Natural killer cell (primary cell): ENCODE results near the gene NPY5R. TPM values are rescaled to one million over a fixed set of nuclear protein-coding genes. Genes with fewer than 3 reads are reported as not detected.

Experiments used
- ATAC-seq, 3 donors: fragments of 150-1000 bp in 2 of 3; fragments of 200-7000 bp in 1 of 3; cut with Tn5 transposase; 1 replicate in 1 of 3; 2 replicates in 2 of 3; pipeline ENCODE4 v1.10.0; 2021; ENCODE audit warnings: mild to moderate bottlenecking in 2 of 3, moderate library complexity in 2 of 3
- DNase-seq, 2 donors: peaks; one replicate each; pipeline versions ENCODE4 v3.0.0 to v3.0.0-alpha.2; 2013 to 2021; ENCODE audit warnings: mixed read lengths in 1 of 2
- H3K27ac ChIP-seq: one replicate; pipeline ENCODE4 v1.5.1; 2013; ENCODE audit warnings: mild to moderate bottlenecking, low read length
- H3K27me3 ChIP-seq: one replicate; pipeline ENCODE4 v1.6.1; 2013; ENCODE audit warnings: low read length; ENCODE audit not compliant: control insufficient read depth, insufficient read depth
- H3K36me3 ChIP-seq: one replicate; pipeline ENCODE4 v1.6.1; 2013; ENCODE audit warnings: low read length; ENCODE audit not compliant: control insufficient read depth, insufficient read depth
- H3K4me1 ChIP-seq: one replicate; pipeline ENCODE4 v1.6.1; 2013; ENCODE audit warnings: low read length; ENCODE audit not compliant: control insufficient read depth, insufficient read depth
- H3K4me3 ChIP-seq: one replicate; pipeline ENCODE4 v1.5.1; 2013; ENCODE audit warnings: low read length
- H3K9me3 ChIP-seq: one replicate; pipeline ENCODE4 v1.6.1; 2013; ENCODE audit warnings: low read length; ENCODE audit not compliant: control insufficient read depth, insufficient read depth
- H3K27ac Mint-ChIP-seq, 2 donors: one replicate each; pipeline ENCODE4 v1.8.0; 2022; ENCODE audit warnings: mild to moderate bottlenecking in 2 of 2, mixed read lengths in 2 of 2, moderate library complexity in 1 of 2
- H3K27me3 Mint-ChIP-seq, 2 donors: one replicate each; pipeline ENCODE4 v1.8.0; 2022; ENCODE audit warnings: low read depth in 2 of 2, mixed read lengths in 2 of 2
- H3K36me3 Mint-ChIP-seq: one replicate; pipeline ENCODE4 v1.8.0; 2022; ENCODE audit warnings: mixed read lengths
- H3K4me1 Mint-ChIP-seq, 2 donors: one replicate each; pipeline ENCODE4 v1.8.0; 2022; ENCODE audit warnings: mixed read lengths in 2 of 2
- H3K4me3 Mint-ChIP-seq: one replicate; pipeline ENCODE4 v1.8.0; 2022; ENCODE audit warnings: mild to moderate bottlenecking, moderate library complexity, mixed read lengths
- H3K9me3 Mint-ChIP-seq, 2 donors: one replicate each; pipeline ENCODE4 v1.8.0; 2022; ENCODE audit warnings: mixed read lengths in 2 of 2
- CTCF ChIP-seq: fragments of 200-600 bp; IDR thresholded peaks from one replicate; pipeline ENCODE4 v1.8.0; 2022; ENCODE audit warnings: antibody characterized with exemption
- WGBS: methylation state at CpG from one replicate; pipeline ENCODE4 v1.1.7; 2013; ENCODE audit warnings: missing lambda C conversion rate; ENCODE audit not compliant: insufficient coverage; 5-methylcytosine and 5-hydroxymethylcytosine counted together
- intact Hi-C: fragments of 100-400 bp; cut with micrococcal nuclease; formaldehyde crosslinking; loops from one replicate; pipeline ENCODE4 v1.14.2; 2022
- total RNA-seq, 4 donors: library from RNA; stranded (reverse); fragments of 120-200 nt in 1 of 4; gene quantifications; one replicate each; pipeline versions ENCODE4 v1.2.3 to v1.2.4, GENCODE V29; 2013 to 2022

NPY5R gene
- not detected for total RNA-seq
- total RNA-seq (2013), result not detected

- Mint-ChIP-seq H3K4me1 (no peaks in the 10 kb centered on the region), H3K4me3 (no peak within 1 kb of the TSS), H3K27ac (no peak within 1 kb of the TSS), H3K36me3 (no peaks in the 10 kb centered on the region), H3K27me3 (peaks cover 26 to 43% of the 10 kb centered on the region in 2 donors), H3K9me3 (peaks cover 0 to 1% of the 10 kb centered on the region in 2 donors)
- Histone ChIP-seq H3K4me3 (no peak within 1 kb of the TSS), H3K27ac (no peak within 1 kb of the TSS), H3K4me1 (no peaks in the 10 kb centered on the region), H3K36me3 (no peaks in the 10 kb centered on the region), H3K9me3 (no peaks in the 10 kb centered on the region), H3K27me3 (peaks cover 11% of the 10 kb centered on the region)
- ATAC-seq (no peak), DNase-seq (no peak)
- TF ChIP-seq CTCF, result no peak
- intact Hi-C loops, result no loop called here
- WGBS, result 4% methylated on average over 55 of the region's 55 CpGs
These were observed at the start of gene NPY5R for GRCh38 chr4:163343604-163344146. Gene NPY5R (plus strand): TSS chr4:163343892. CDS start chr4:163350274, 6,382 bp downstream.

GRCh38 chr4:163295138-163295537 is 48.6 kb upstream of the NPY5R start:
- no peak for DNase-seq
- Mint-ChIP-seq H3K4me3 (no peak overlapping the region), H3K9me3 (peaks cover 2% of the 10 kb centered on the region in 2 donors), H3K36me3 (no peaks in the 10 kb centered on the region), H3K27ac (no peak overlapping the region), H3K27me3 (no peaks in the 10 kb centered on the region), H3K4me1 (no peaks in the 10 kb centered on the region)
- no peak for TF ChIP-seq CTCF
- H3K36me3 ChIP-seq, result no peaks in the 10 kb centered on the region
- no peak for ATAC-seq
- 86% methylated on average over 3 of the region's 3 CpGs for WGBS
- H3K4me1 ChIP-seq, result no peaks in the 10 kb centered on the region
- H3K27ac ChIP-seq, result no peak overlapping the region
- no peaks in the 10 kb centered on the region for H3K9me3 ChIP-seq
- H3K4me3 ChIP-seq, result no peak overlapping the region
- intact Hi-C loops, result no loop called here
- H3K27me3 ChIP-seq, result no peaks in the 10 kb centered on the region

GRCh38 chr4:163300445-163300844 is 43.2 kb upstream of the NPY5R start:
- Histone ChIP-seq H3K4me3 (no peak overlapping the region), H3K36me3 (no peaks in the 10 kb centered on the region), H3K27me3 (no peaks in the 10 kb centered on the region), H3K27ac (no peak overlapping the region), H3K9me3 (no peaks in the 10 kb centered on the region), H3K4me1 (no peaks in the 10 kb centered on the region)
- WGBS, result 71% methylated on average over 3 of the region's 3 CpGs
- DNase-seq (no peak), ATAC-seq (no peak)
- H3K27ac Mint-ChIP-seq, result no peak overlapping the region
- TF ChIP-seq CTCF, result no peak
- no peaks in the 10 kb centered on the region for H3K9me3 Mint-ChIP-seq
- intact Hi-C loops, result no loop called here
- no peaks in the 10 kb centered on the region for H3K36me3 Mint-ChIP-seq
- H3K27me3 Mint-ChIP-seq, result no peaks in the 10 kb centered on the region
- H3K4me1 Mint-ChIP-seq, result no peaks in the 10 kb centered on the region
- H3K4me3 Mint-ChIP-seq, result no peak overlapping the region

GRCh38 chr4:163303069-163303468 is 40.6 kb upstream of the NPY5R start:
- H3K9me3 ChIP-seq, result no peaks in the 10 kb centered on the region
- intact Hi-C loops, result no loop called here
- no peaks in the 10 kb centered on the region for H3K27me3 Mint-ChIP-seq
- TF ChIP-seq CTCF, result no peak
- H3K27ac ChIP-seq, result no peak overlapping the region
- H3K27me3 ChIP-seq, result no peaks in the 10 kb centered on the region
- ATAC-seq, result no peak
- H3K36me3 Mint-ChIP-seq, result no peaks in the 10 kb centered on the region
- H3K4me3 Mint-ChIP-seq, result no peak overlapping the region
- no peaks in the 10 kb centered on the region for H3K4me1 ChIP-seq
- no peak overlapping the region for H3K4me3 ChIP-seq
- H3K27ac Mint-ChIP-seq, result no peak overlapping the region
- no CpG with 5 or more reads among the region's 2 CpGs for WGBS
- H3K9me3 Mint-ChIP-seq, result no peaks in the 10 kb centered on the region
- H3K36me3 ChIP-seq, result no peaks in the 10 kb centered on the region
- no peak for DNase-seq
- H3K4me1 Mint-ChIP-seq, result no peaks in the 10 kb centered on the region
